Stimulated activated CD4-positive, alpha-beta T cell treated with anti-CD3 and anti-CD28 coated beads, Interleukin-2, amount 100 ng/mL, for 24 hours (primary cell): Measurements from ENCODE around the gene UBR3.
"Not testable (repeated sequence)": the region's sequence is repeated elsewhere in the genome, so short reads cannot be mapped to it uniquely, and the experiment has no call there.

Experiments used
- DNase-seq, 2 donors: peaks; one replicate each; pipeline ENCODE4 v3.0.0-alpha.2; 2020

Gene UBR3

DNA sequence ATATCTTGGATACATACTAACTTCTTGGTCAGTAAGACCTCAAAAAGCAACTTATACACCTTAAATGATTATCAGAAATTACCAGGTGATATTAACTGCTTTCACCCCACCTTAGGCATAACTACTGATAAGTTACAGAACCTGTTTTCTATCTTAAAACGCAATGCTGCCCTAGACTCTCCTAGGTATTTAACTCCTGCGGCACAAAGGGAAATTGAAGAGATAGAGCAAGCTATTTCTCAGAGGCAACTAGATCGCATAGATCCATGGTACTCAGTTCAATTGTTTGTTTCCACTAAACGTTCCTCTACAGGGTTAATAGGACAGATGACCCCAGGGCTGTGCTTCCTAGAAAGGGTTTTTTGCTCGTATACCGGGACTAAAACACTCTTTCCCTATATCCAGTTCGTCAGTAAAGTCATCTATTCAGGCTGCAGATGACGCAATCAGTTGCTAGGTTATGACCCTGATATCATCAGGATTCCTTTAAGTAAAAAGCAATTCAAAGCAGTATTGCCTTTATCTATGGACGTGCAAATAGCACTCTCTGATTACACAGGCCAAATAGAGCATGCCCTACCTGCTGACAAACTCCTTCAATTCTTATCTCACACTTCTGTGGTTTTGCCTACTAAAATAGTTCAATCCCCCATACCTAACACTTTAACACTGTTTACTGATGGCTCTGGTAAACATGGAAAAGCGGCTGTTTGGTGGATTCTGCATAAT is 288.4 kb downstream of the UBR3 start:
- no peak for DNase-seq

DNA sequence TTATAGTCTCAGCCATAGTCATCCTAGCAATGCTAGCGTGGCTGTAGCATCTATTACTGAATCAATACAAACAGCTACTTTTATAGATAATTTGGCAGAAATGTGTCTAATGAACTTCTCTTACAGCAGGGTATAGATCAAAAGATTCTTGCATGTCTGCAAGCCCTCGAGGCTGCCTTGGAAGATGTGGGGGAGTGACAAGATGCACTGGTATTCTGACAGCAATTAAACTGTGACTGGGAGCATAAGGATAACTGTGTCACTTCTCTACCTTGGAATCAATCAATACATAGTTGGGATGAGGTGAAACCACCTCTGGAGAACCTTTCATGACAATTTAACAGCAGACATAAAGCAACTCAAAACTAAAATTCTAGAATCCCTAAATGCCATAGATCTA is 291.4 kb downstream of the UBR3 start:
- no peak for DNase-seq

DNA sequence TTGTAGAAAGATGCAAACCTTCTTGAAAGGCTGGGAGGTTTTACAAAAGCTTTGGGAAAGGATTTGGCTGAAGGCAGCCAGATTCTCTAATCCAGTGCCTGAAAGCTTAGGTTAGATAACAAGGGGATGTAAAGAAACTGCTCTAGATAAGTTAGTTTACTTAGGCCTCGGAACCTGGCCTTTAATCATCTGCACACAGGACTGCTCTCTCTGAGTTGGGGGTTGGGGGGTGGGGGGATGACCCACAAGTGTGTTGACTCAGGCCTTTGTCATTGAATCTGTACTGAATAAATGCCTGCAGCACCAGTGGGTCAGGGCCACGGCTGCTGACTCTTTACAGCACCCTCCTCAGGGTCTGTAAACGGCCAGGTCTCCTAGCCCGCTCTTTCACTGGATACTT is 292.1 kb downstream of the UBR3 start:
- DNase-seq, result not testable (repeated sequence)

DNA sequence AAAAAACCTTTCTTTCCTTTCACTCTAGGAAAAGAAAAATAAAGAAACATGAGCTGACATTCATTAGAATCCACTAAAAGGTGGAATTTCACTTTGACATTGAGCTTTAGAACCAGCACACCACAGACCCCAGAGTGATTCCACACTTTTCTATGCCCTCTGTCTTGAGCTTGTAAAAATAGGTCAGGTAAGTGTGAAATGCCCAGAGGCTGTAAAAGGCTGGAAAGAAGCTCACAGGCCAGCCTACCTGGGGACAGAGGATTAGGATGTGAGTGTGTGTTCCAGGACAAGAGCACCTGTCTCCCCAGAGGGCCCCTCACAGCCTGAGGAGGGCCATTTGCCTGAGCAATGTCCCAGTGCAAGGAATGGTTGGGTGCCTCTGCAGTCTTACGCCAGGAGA is 294.4 kb downstream of the UBR3 start:
- no peak for DNase-seq

DNA sequence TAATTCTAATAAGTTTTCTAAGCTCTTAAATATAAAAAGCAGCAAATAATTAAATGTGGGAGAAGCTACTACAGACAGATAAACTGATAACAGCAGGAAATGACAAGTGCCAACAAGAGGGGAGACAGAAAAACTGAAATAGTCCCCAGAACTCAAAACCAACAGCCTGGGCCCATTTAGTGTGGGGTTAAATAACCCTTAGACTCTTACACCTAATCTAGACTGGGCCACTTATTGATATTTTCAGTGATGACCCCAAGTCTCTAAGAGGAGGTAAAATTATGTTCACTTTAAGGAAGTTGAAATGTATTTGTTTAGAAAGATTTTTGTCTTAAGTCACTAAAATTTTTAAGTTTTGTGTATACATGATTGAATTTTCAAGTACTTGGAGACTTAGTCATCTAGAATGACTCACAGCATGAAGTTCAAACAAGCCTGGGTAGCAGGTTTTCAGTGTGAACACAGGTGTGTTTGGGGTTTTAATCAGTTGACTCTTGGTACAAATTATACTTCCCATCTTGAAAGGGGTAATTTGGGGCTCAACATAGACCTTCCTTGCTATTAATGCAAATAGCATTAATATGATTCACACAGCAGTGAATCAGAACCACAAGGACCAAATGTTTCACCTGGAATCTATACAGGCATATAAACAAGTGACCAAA is 295.8 kb downstream of the UBR3 start:
- DNase-seq, result no peak

DNA sequence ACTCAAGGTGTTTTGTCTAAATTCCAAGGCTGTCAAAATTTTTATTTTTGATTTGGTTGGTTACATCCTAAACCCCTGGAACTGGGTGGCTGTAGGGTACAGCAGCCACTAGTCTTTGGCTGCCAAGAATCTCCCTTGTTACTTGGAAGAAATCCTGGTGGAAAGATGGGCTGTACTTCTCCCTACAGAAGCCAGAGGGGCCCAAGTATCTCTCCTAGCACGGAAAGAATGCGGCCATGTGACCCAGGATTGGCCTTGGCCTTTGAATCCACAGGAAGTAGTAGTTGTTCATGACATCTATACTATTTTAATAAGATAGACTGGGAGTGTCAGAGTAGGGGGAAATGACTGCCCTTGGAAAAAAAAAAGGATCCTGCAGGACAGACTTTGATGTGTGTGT is 296.3 kb downstream of the UBR3 start:
- DNase-seq, result no peak

DNA sequence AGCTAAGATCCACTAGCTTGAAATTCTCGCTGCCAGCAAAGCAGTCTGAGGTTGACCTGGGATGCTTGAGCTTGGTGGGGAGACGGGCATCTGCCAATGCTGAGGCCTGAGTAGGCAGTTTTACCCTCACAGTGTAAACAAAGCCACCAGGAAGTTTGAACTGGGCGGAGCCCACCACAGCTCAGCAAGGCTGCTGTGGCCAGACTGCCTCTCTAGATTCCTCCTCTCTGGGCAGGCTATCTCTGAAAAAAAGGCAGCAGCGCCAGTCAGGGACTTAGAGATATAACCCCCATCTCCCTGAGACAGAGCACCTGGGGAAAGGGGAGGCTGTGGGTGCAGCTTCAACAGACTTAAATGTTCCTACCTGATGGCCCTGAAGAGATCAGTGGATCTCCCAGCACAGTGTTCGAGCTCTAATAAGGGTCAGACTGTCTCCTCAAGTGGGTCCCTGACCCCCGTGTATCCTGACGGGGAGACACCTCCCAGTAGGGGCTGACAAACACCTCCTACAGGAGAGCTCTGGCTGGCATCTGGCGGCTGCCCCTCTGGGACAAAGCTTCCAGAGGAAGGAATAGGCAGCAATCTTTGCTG is 299.0 kb downstream of the UBR3 start:
- not testable (repeated sequence) for DNase-seq
